Glutamatergic neuron (in vitro differentiated cells): ENCODE data around the gene CFAP58. TPM values are rescaled to one million over a fixed set of nuclear protein-coding genes. Genes with fewer than 3 reads are reported as not detected.

Source experiments
- DNase-seq: peaks from one replicate; pipeline ENCODE4 v3.0.0; 2022
- H3K27ac Mint-ChIP-seq: one replicate; pipeline ENCODE4 v1.8.0; 2020; ENCODE audit warnings: mild to moderate bottlenecking, mixed read lengths, inconsistent platforms; ENCODE audit not compliant: unreplicated experiment
- H3K27me3 Mint-ChIP-seq: one replicate; pipeline ENCODE4 v1.8.0; 2020; ENCODE audit warnings: mild to moderate bottlenecking, moderate library complexity, mixed read lengths, inconsistent platforms; ENCODE audit not compliant: unreplicated experiment
- H3K36me3 Mint-ChIP-seq: one replicate; pipeline ENCODE4 v1.8.0; 2020; ENCODE audit warnings: mild to moderate bottlenecking, mixed read lengths, inconsistent platforms; ENCODE audit not compliant: unreplicated experiment
- H3K4me1 Mint-ChIP-seq: one replicate; pipeline ENCODE4 v1.8.0; 2020; ENCODE audit warnings: mild to moderate bottlenecking, low read depth, mixed read lengths, inconsistent platforms; ENCODE audit not compliant: unreplicated experiment
- H3K4me3 Mint-ChIP-seq: one replicate; pipeline ENCODE4 v1.8.0; 2020; ENCODE audit warnings: mild to moderate bottlenecking, mixed read lengths, inconsistent platforms; ENCODE audit not compliant: unreplicated experiment
- H3K9me3 Mint-ChIP-seq: one replicate; pipeline ENCODE4 v1.8.0; 2020; ENCODE audit warnings: mild to moderate bottlenecking, moderate library complexity, mixed read lengths, inconsistent platforms; ENCODE audit not compliant: unreplicated experiment
- CTCF ChIP-seq: fragments of 200-600 bp; sonication (generic); IDR thresholded peaks from one replicate; pipeline ENCODE4 v1.5.0; 2021; ENCODE audit not compliant: partially characterized antibody, unreplicated experiment
- total RNA-seq: library from RNA; stranded (reverse); fragmentation: NEBNext Ultra II Directional; extraction: Animal tissue kit (Norgen Biotek cat#: 25700); gene quantifications from one replicate; pipeline ENCODE4 v1.2.1, GENCODE V29; 2021; ENCODE audit not compliant: unreplicated experiment

CFAP58 gene
- total RNA-seq, 1 donor from 2014 or later: 2.2 TPM

- TF ChIP-seq CTCF: no peak
- no peaks in the 10 kb centered on the region for H3K9me3 Mint-ChIP-seq
- H3K36me3 Mint-ChIP-seq: no peaks in the 10 kb centered on the region
- no peak for DNase-seq
- no peak overlapping the region for H3K27ac Mint-ChIP-seq
- no peak overlapping the region for H3K4me3 Mint-ChIP-seq
- no peaks in the 10 kb centered on the region for H3K27me3 Mint-ChIP-seq
- H3K4me1 Mint-ChIP-seq: no peaks in the 10 kb centered on the region
Observed at GRCh38 chr10:104447331-104447730, 93.7 kb downstream of the CFAP58 start.

- no peak for TF ChIP-seq CTCF
- Mint-ChIP-seq H3K9me3 (no peaks in the 10 kb centered on the region), H3K27ac (no peak overlapping the region), H3K4me3 (no peak overlapping the region), H3K36me3 (no peaks in the 10 kb centered on the region), H3K27me3 (peaks cover 1% of the 10 kb centered on the region), H3K4me1 (peaks cover 3% of the 10 kb centered on the region)
- DNase-seq: no peak
Observed at GRCh38 chr10:104447906-104448305, 94.3 kb downstream of the CFAP58 start.

DNA sequence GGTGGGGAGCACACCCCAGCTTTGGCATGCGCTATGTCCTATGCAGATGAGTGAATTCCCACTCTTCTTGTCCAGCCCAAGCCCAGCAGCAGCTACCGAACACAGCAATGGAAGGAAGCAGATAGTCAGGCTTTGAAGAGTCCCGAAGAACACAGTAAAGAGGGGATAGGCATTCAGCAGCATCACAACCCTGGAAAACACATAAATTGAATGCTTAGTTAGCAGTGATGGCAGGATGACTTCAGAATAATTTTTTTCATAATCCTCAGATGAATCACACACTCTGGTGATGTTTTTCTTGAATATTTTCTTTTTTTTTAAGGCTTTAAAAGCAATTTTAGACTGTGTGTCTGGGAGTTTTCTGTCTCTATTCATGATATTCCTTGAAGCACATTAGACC, 95.8 kb downstream of the CFAP58 start:
- Mint-ChIP-seq H3K9me3 (no peaks in the 10 kb centered on the region), H3K36me3 (no peaks in the 10 kb centered on the region), H3K4me1 (peaks cover 9% of the 10 kb centered on the region), H3K27me3 (peaks cover 1% of the 10 kb centered on the region), H3K4me3 (no peak overlapping the region), H3K27ac (no peak overlapping the region)
- DNase-seq: no peak
- TF ChIP-seq CTCF: no peak

DNA sequence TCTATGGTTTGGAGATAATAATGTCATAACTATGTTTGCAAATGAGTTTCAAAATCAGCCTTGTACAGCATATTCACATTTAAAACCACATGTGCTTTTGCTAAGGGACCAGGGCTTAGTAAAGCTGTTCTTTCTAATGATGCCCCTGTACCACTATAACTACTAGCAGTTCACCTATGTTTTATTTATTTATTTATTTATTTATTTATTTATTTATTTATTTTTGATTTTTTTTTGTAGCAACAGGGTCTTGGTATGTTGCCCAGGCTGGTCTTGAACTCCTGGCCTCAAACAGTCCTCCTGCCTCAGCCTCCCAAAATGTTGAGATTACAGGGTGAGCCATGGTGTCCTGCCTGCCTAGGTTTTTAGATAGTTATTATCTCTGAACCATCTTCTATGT, 96.9 kb downstream of the CFAP58 start:
- H3K27ac Mint-ChIP-seq: no peak overlapping the region
- no peak for TF ChIP-seq CTCF

GRCh38 chr10:104450954-104451353, 97.3 kb downstream of the CFAP58 start:
- Mint-ChIP-seq H3K36me3 (no peaks in the 10 kb centered on the region), H3K9me3 (no peaks in the 10 kb centered on the region), H3K4me1 (peaks cover 9% of the 10 kb centered on the region), H3K27me3 (peaks cover 1% of the 10 kb centered on the region), H3K4me3 (no peak overlapping the region), H3K27ac (no peak overlapping the region)
- DNase-seq: no peak
- TF ChIP-seq CTCF: no peak

More for the DNA sequence above, 96.9 kb downstream of the CFAP58 start:
- no peak for DNase-seq
- H3K9me3 Mint-ChIP-seq: no peaks in the 10 kb centered on the region
- peaks cover 1% of the 10 kb centered on the region for H3K27me3 Mint-ChIP-seq
- no peak overlapping the region for H3K4me3 Mint-ChIP-seq
- peaks cover 9% of the 10 kb centered on the region for H3K4me1 Mint-ChIP-seq
- no peaks in the 10 kb centered on the region for H3K36me3 Mint-ChIP-seq
